ENCODE results near the gene A3GALT2.
A peak's percentile ranks its signal among the peaks of the same experiment; 100 is the strongest.

A3GALT2 gene

DNA sequence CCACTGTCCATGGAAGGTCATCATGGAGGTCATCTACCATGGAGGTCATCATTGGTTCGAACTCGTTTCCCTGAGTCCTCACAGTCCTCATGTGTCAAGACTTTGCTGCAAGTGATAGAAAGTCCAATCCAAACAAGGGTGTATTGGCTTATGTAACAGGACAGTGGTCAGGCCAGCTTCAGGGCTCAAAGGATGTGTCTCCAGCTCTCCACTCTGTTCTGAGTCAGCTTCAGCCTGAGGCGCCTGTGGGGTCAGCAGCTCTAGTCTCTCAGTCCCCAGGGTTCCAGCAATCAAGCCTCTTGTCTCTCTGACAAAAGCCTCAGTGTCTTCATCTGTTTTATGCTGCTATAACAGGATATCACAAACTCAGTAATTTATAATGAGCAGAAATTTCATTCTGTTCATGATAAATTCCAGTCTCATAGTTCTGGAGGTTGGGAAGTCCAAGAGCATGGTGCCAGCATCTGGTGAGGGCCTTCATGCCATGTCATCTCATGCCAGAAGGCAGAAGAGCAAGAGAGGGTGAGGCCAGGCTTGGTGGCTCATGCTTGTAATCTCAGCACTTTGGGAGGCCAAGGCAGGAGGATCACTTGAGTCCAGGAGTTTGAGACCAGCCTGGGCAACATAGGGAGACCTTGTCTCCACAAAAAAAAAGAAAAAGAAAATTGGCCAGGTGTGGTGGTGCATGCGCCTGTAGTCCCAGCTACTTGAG is 19.5 kb downstream of the A3GALT2 start:
- DNase-seq (ENCODE audit: low read depth) = no peak
- TF ChIP-seq, protein P1, sequence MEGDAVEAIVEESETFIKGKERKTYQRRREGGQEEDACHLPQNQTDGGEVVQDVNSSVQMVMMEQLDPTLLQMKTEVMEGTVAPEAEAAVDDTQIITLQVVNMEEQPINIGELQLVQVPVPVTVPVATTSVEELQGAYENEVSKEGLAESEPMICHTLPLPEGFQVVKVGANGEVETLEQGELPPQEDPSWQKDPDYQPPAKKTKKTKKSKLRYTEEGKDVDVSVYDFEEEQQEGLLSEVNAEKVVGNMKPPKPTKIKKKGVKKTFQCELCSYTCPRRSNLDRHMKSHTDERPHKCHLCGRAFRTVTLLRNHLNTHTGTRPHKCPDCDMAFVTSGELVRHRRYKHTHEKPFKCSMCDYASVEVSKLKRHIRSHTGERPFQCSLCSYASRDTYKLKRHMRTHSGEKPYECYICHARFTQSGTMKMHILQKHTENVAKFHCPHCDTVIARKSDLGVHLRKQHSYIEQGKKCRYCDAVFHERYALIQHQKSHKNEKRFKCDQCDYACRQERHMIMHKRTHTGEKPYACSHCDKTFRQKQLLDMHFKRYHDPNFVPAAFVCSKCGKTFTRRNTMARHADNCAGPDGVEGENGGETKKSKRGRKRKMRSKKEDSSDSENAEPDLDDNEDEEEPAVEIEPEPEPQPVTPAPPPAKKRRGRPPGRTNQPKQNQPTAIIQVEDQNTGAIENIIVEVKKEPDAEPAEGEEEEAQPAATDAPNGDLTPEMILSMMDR (IDR thresholded peaks at IDR 0.05; ENCODE audit: low read depth, low read length) = no peak
- TF ChIP-seq, protein P2, sequence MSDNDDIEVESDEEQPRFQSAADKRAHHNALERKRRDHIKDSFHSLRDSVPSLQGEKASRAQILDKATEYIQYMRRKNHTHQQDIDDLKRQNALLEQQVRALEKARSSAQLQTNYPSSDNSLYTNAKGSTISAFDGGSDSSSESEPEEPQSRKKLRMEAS (IDR thresholded peaks at IDR 0.05; ENCODE audit: low read depth, low read length) = no peak
- TF ChIP-seq MYC (IDR thresholded peaks at IDR 0.05; ENCODE audit: low read depth, low read length) (no peak), POLR2A (IDR thresholded peaks at IDR 0.05; ENCODE audit: extremely low read depth, insufficient read length) (no peak)
- H3K4me3 ChIP-seq (ENCODE audit: low read depth, low read length) = no peak overlapping the region

DNA sequence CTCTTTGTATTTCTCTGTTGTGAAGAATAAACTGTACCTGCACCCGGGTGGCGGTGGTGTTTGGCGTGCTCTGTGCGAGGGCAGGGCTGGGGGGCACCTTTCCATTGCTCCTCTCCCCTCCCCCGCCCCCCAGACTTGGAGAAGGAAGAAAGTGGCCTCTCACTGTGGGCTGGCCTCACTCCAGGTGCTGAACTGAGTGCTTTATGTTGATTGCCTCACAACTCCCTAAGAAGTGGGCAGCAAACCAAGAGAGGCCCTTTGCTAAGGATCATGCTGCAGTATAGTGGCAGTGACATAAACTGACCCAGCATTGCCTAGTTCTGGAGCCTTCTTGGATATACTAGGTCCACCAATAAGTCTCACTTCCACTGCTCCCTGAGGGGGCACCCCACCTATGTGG is 20.2 kb downstream of the A3GALT2 start:
- TF ChIP-seq POLR2A (IDR thresholded peaks at IDR 0.05; ENCODE audit: extremely low read depth, insufficient read length) (no peak), MYC (IDR thresholded peaks at IDR 0.05; ENCODE audit: low read depth, low read length) (no peak)
- TF ChIP-seq, protein P2 (IDR thresholded peaks at IDR 0.05; ENCODE audit: low read depth, low read length) = no peak
- TF ChIP-seq, protein P1 (IDR thresholded peaks at IDR 0.05; ENCODE audit: low read depth, low read length) = no peak
- no peak overlapping the region for H3K4me3 ChIP-seq (ENCODE audit: low read depth, low read length)
- DNase-seq (ENCODE audit: low read depth) = no peak

DNA sequence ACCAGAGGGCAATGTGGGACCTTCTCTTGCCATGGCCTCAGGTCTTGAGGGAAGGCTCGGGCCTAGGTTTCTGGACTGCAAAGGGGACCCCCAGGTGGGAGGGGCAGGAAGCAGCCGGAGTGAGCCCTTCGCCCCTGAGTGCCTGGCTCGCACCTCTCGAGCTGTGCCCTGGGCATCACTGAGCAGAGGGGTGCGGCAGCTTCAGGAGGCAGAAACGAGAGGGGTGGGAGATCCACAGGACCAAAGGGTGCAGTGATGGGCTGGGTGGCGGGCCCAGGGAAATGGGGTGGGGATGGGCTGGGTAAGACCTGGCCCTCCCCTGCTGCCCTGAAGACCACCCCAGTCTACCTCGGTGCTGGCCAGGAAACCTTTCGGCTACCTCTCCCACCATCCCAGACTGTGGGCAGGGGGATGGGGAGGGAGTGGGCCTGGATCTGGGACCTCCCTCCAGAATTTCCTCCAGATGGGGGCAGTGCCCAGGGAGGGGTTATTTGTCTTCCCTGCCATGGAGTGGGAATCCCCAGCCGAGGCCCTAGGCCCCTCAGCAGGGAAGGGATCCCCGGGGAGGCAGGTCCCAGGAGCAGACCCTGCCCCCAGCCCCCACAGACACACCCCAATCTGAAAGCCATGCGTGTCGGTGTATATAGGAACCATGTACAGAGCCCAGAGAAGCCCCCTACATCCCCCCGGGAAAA is 21.3 kb downstream of the A3GALT2 start:
- H3K4me3 ChIP-seq (ENCODE audit: low read depth, low read length) = no peak overlapping the region
- no peak for TF ChIP-seq MYC (IDR thresholded peaks at IDR 0.05; ENCODE audit: low read depth, low read length)
- TF ChIP-seq, protein P1 (IDR thresholded peaks at IDR 0.05; ENCODE audit: low read depth, low read length) = no peak
- TF ChIP-seq, protein P2 (IDR thresholded peaks at IDR 0.05; ENCODE audit: low read depth, low read length) = no peak
- TF ChIP-seq POLR2A (IDR thresholded peaks at IDR 0.05; ENCODE audit: extremely low read depth, insufficient read length) = no peak
- DNase-seq (ENCODE audit: low read depth) = no peak

DNA sequence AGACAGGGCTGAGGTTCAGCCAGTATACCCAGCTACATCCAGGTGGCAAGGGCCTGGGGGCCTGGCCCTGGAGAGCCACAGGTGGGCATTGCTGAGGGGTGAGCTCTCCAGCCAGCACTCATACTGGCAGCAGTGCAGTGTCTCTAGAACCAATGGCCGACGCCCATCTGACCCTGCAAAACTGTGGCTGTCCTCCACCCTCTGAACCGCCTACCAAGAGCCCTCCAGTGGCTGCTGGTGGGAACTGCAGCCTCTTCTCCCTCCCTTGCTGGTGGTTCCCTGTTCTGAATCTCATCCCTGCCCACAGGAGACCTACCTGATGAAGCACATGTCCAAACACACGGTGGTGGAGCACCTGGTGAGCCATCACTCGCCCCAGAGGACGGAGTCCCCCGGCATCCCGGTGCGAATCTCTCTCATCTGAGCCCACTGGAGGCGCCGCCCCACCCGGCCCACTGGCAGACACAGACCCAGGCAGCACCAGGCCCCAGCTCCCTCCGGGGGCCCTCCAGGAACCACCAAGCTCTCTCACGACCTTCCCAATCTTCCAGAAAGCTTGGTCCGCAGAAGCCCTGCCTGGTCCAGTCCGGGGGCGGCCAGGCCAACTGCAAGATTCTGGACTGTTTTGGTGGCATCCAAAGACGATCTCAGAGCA is 22.1 kb downstream of the A3GALT2 start:
- H3K4me3 ChIP-seq (ENCODE audit: low read depth, low read length) = no peak overlapping the region
- peak; percentile 68 for DNase-seq (ENCODE audit: low read depth)
- TF ChIP-seq MYC (IDR thresholded peaks at IDR 0.05; ENCODE audit: low read depth, low read length) (0 out of 2 replicates have a peak, but pooled peaks have one; percentile 32), POLR2A (IDR thresholded peaks at IDR 0.05; ENCODE audit: extremely low read depth, insufficient read length) (no peak)
- TF ChIP-seq, protein P1 (IDR thresholded peaks at IDR 0.05; ENCODE audit: low read depth, low read length) = peak; percentile 90
- TF ChIP-seq, protein P2 (IDR thresholded peaks at IDR 0.05; ENCODE audit: low read depth, low read length) = peak; percentile 58; the same call in 1 of the 2 replicates

DNA sequence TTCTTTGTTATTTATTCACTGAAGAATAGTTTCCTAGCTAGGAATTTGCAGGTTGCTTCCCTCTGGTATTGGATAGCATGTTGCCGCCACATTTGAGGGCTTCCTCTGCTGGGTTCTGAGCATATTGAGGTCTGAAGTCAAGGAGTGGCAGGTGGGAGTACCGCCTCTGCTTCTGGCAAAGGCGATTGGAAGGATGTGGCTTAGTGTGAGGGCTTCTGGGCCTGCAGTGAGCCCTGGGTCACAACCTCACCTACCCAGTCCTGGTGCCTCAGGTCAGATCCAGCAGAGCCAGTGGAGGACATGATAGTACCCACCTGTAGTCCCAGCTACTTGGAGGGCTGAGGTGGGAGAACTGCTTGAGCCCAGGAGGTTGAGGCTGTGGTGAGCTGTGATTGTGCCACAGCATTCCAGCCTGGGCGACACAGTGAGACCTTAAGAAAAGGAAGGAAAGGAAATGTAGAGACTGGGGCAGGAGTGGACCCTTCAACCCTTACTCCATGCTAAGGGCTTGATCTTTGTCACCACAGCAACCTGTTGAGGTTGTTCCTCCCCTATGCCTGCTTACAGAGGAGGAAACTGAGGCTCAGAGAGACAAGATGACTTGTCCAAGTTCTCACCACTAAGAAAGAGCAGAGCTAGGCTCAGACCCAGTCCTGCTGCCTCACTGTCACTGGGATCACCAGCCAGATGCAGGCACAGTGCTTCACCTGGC is 22.8 kb downstream of the A3GALT2 start:
- TF ChIP-seq MYC (IDR thresholded peaks at IDR 0.05; ENCODE audit: low read depth, low read length) = no peak
- TF ChIP-seq, protein P2 (IDR thresholded peaks at IDR 0.05; ENCODE audit: low read depth, low read length) = no peak
- no peak for TF ChIP-seq POLR2A (IDR thresholded peaks at IDR 0.05; ENCODE audit: extremely low read depth, insufficient read length)
- TF ChIP-seq, protein P1 (IDR thresholded peaks at IDR 0.05; ENCODE audit: low read depth, low read length) = no peak

More for the DNA sequence above, 22.8 kb downstream of the A3GALT2 start:
- H3K4me3 ChIP-seq (ENCODE audit: low read depth, low read length) = no peak overlapping the region
- DNase-seq (ENCODE audit: low read depth) = no peak

Data from NB4 (cell line).